Duodenal mucosa (tissue), 2 donors: ENCODE data around the gene PAPLN.

Source experiments
- H3K27ac ChIP-seq: one replicate; pipeline ENCODE4 v1.7.0; 2013; ENCODE audit warnings: low read depth, low read length
- H3K27me3 ChIP-seq, 2 donors: one replicate each; pipeline ENCODE4 v1.7.0; 2013; ENCODE audit warnings: low read length in 2 of 2, control low read depth in 1 of 2; ENCODE audit not compliant: insufficient read depth in 2 of 2, control insufficient read depth in 1 of 2
- H3K36me3 ChIP-seq, 2 donors: one replicate each; pipeline ENCODE4 v1.7.0; 2013; ENCODE audit warnings: low read length in 2 of 2, control low read depth in 1 of 2; ENCODE audit not compliant: insufficient read depth in 2 of 2, control insufficient read depth in 1 of 2
- H3K4me1 ChIP-seq, 2 donors: one replicate each; pipeline ENCODE4 v1.7.0; 2013; ENCODE audit warnings: low read length in 2 of 2, control low read depth in 1 of 2; ENCODE audit not compliant: insufficient read depth in 2 of 2, control insufficient read depth in 1 of 2
- H3K4me3 ChIP-seq, 2 donors: one replicate each; pipeline ENCODE4 v1.7.0; 2013; ENCODE audit warnings: low read length in 2 of 2, low read depth in 1 of 2
- H3K9ac ChIP-seq, 2 donors: one replicate each; pipeline ENCODE4 v1.7.0; 2013; ENCODE audit warnings: low read length in 2 of 2, low read depth in 1 of 2
- H3K9me3 ChIP-seq, 2 donors: one replicate each; pipeline ENCODE4 v1.7.0; 2013; ENCODE audit warnings: low read length in 2 of 2, control low read depth in 1 of 2; ENCODE audit not compliant: control insufficient read depth in 1 of 2

Gene PAPLN

GRCh38 chr14:73243748-73244147 lies 6.4 kb downstream of the PAPLN start:
- Histone ChIP-seq H3K4me1 (peaks cover 7 to 8% of the 10 kb centered on the region in 2 donors), H3K27me3 (peaks cover 9% of the 10 kb centered on the region in 2 donors)

GRCh38 chr14:73244541-73245290 lies 7.4 kb downstream of the PAPLN start:
- Histone ChIP-seq H3K4me1 (peaks cover 0 to 4% of the 10 kb centered on the region in 2 donors), H3K27me3 (peaks cover 0 to 5% of the 10 kb centered on the region in 2 donors), H3K9me3 (no peaks in the 10 kb centered on the region), H3K4me3 (no peak overlapping the region), H3K36me3 (no peaks in the 10 kb centered on the region), H3K9ac (no peak overlapping the region), H3K27ac (no peak overlapping the region)

More at GRCh38 chr14:73243748-73244147, 6.4 kb downstream of the PAPLN start:
- Histone ChIP-seq H3K9ac (no peak overlapping the region), H3K36me3 (no peaks in the 10 kb centered on the region), H3K27ac (no peak overlapping the region), H3K4me3 (no peak overlapping the region), H3K9me3 (no peaks in the 10 kb centered on the region)

DNA sequence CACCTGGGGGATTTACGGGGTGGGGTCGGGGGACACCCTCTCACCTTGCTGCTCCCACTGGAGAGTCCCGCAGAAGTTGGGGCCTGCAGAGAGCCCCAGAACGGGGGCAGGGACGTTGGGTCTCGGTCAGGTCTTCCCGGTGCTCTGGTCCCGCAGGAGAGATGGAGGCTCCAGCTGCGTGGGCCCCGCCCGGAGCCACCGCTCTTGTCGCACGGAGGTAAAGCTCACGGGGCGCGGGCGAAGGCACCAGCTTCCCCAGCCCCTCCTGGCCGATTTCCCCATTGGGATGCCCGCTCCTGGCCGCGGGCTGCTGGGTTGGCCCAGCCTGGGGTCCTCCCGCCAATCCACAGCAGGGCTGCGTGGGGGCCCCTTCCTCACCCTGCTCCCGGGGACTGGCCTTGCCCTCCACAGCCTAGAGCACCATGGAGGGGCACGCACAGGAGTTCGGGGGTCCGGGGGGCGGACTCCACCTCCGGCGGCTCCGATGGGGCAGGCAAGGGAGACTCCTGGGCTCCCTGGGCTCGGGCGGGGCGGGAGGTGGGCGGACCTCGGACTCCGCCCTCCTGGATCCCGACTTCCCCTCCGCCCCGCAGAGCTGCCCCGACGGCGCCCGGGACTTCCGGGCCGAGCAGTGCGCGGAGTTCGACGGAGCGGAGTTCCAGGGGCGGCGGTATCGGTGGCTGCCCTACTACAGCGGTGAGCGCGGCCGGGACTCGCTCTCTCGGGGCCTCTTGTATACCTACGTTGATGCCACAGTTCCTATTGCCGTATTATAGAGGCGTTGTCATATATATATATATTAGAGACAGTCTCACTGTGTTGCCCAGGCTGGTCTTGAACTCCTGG lies 8.4 kb downstream of the PAPLN start:
- H3K36me3 ChIP-seq: no peaks in the 10 kb centered on the region
- peak overlapping the region; percentile 47 to 57 for H3K4me3 ChIP-seq
- H3K9ac ChIP-seq: no peak overlapping the region
- H3K27ac ChIP-seq: no peak overlapping the region
- H3K27me3 ChIP-seq: no peaks in the 10 kb centered on the region
- H3K4me1 ChIP-seq: peaks cover 0 to 4% of the 10 kb centered on the region in 2 donors
- H3K9me3 ChIP-seq: no peaks in the 10 kb centered on the region

- Histone ChIP-seq H3K4me3 (peak overlapping the region in 1 of 2 donors; percentile 57), H3K9ac (no peak overlapping the region), H3K36me3 (no peaks in the 10 kb centered on the region), H3K27me3 (no peaks in the 10 kb centered on the region), H3K27ac (no peak overlapping the region), H3K4me1 (peaks cover 0 to 4% of the 10 kb centered on the region in 2 donors), H3K9me3 (no peaks in the 10 kb centered on the region)
These were observed 9.3 kb downstream of the PAPLN start for GRCh38 chr14:73246387-73247150.

DNA sequence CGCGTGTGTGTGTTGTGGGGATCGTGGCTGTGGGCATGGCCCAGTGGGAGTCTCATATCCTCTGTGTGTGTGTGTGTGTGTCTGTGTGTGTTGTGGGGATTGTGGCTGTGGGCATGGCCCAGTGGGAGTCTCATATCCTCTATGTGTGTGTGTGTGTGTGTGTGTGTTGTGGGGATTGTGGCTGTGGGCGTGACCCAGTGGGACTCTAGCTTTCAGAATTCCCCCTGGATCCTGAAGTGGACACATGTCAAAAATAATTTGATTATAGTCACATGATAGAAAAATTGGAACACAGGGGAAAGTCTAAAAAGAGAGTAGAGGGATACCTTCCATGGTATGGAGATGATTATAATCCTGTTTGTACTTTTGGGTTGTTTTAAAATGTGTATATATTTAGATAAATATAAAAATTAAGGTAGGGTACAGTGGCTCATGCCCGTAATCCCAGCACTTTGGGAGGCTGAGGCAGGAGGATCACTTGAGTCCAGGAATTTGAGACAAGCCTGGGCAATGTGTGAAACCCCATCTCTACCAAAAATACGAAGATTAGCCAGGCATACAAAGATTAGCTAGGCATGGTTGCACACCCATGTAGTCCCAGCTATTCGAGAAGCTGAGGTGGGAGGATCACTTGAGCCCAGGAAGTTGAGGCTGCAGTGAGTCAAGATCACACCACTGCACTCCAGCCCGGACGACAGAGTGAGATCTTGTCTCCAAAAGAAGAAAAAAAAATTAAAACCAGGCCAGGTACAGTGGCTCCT lies 11.0 kb downstream of the PAPLN start:
- Histone ChIP-seq H3K9me3 (no peaks in the 10 kb centered on the region), H3K27me3 (no peaks in the 10 kb centered on the region), H3K4me3 (no peak overlapping the region), H3K9ac (no peak overlapping the region), H3K36me3 (no peaks in the 10 kb centered on the region), H3K27ac (no peak overlapping the region), H3K4me1 (no peaks in the 10 kb centered on the region)

DNA sequence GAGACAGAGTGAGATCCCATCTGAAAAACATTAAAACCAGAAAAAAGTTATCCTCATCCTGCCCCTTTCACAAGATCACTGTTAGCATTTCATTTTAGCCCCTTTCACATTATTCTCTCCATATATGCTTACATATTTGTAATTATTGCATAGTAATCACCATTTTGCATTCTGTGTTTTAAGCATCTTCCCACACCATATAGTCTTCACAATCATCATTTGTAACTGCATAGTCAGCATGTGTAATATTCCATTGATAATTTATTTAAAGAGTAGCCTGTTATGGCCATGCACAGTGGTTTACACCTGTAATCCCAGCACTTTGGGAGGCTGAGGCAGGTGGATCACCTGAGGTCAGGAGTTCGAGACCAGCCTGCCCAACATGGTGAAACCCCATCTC lies 11.8 kb downstream of the PAPLN start:
- no peak overlapping the region for H3K27ac ChIP-seq
- no peaks in the 10 kb centered on the region for H3K36me3 ChIP-seq
- H3K9ac ChIP-seq: no peak overlapping the region
- H3K9me3 ChIP-seq: no peaks in the 10 kb centered on the region
- no peaks in the 10 kb centered on the region for H3K27me3 ChIP-seq
- no peak overlapping the region for H3K4me3 ChIP-seq
- no peaks in the 10 kb centered on the region for H3K4me1 ChIP-seq

DNA sequence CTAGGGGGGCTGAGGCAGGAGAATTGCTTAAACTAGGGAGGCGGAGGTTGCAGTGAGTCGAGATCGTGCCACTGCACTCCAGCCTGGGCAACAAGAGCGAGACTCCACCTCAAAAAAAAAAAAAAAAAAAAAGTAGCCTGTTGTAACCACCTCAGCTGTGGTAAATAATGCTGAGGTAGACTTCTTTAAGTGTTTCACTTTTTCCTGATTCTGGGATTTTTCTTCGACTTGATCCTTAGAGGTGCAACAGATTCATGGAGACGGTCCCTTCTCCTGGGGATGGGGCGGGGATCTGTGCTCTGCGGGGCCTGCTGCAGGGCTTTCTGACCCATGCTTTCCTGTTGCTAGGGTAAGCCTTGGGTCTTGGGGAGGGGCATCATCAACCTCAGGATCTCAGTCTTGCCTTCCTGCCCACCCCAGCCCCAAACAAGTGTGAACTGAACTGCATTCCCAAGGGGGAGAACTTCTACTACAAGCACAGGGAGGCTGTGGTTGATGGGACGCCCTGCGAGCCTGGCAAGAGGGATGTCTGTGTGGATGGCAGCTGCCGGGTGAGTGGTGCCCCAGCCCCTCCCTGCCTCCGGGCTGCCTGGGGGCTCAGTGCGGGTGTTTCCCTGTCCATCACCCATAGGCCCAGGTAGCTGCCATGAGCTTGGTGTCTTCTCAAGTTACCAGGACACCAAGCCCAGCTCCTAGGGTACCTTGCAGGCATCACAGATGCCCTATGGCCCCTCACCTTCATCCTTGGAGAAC lies 12.4 kb downstream of the PAPLN start:
- Histone ChIP-seq H3K9ac (no peak overlapping the region), H3K4me1 (no peaks in the 10 kb centered on the region), H3K9me3 (no peaks in the 10 kb centered on the region), H3K27me3 (no peaks in the 10 kb centered on the region), H3K36me3 (no peaks in the 10 kb centered on the region), H3K4me3 (no peak overlapping the region), H3K27ac (no peak overlapping the region)

DNA sequence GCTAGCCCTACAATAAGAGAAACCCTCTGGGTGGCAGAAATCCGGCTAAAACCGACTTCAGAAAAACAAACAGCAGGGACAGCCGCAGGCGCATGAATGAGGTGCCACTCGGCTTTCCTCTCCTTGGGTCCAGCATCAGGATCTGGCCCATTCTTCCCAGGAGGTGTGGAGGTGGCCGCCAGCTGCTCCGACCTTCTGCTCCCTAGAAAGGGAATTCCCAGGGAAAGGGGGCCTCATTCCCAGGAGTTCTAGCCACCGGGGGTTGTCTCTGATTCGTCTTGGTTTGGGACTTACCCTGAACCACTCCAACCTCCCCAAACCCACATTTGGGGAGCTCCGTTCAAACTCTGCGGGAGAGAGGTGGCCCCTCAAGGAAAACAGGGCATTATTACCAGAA lies 13.0 kb downstream of the PAPLN start:
- no peaks in the 10 kb centered on the region for H3K27me3 ChIP-seq
- H3K9me3 ChIP-seq: no peaks in the 10 kb centered on the region
- no peak overlapping the region for H3K9ac ChIP-seq
- H3K36me3 ChIP-seq: no peaks in the 10 kb centered on the region
- no peak overlapping the region for H3K27ac ChIP-seq
- H3K4me3 ChIP-seq: no peak overlapping the region
- H3K4me1 ChIP-seq: no peaks in the 10 kb centered on the region

- no peak overlapping the region for H3K27ac ChIP-seq
- H3K9ac ChIP-seq: no peak overlapping the region
- no peaks in the 10 kb centered on the region for H3K27me3 ChIP-seq
- no peaks in the 10 kb centered on the region for H3K4me1 ChIP-seq
- no peaks in the 10 kb centered on the region for H3K9me3 ChIP-seq
- no peak overlapping the region for H3K4me3 ChIP-seq
- H3K36me3 ChIP-seq: no peaks in the 10 kb centered on the region
These were observed 13.6 kb downstream of the PAPLN start for GRCh38 chr14:73250781-73251500.
